T-helper 17 cell (primary cell): ENCODE measurements around the gene OR6V1. TPM values are rescaled to one million over a fixed set of nuclear protein-coding genes. Genes with fewer than 3 reads are reported as not detected.

Experiments used
- ATAC-seq: fragments of 150-1000 bp; cut with Tn5 transposase; 2 replicates; pipeline ENCODE4 v1.10.0; 2021; ENCODE audit warnings: mild to moderate bottlenecking, moderate library complexity
- DNase-seq, 3 donors: peaks; one replicate each; pipeline versions ENCODE4 v3.0.0 to v3.0.0-alpha.2; 2020 to 2021
- H3K9me3 ChIP-seq: one replicate; pipeline ENCODE4 v1.7.0; 2013; ENCODE audit warnings: low read length, mild to moderate bottlenecking; ENCODE audit not compliant: control insufficient read depth, poor library complexity, severe bottlenecking
- H3K27ac Mint-ChIP-seq: one replicate; pipeline ENCODE4 v1.8.0; 2022; ENCODE audit warnings: mild to moderate bottlenecking, moderate library complexity, mixed read lengths
- H3K27me3 Mint-ChIP-seq: one replicate; pipeline ENCODE4 v1.8.0; 2022; ENCODE audit warnings: mixed read lengths
- H3K36me3 Mint-ChIP-seq: one replicate; pipeline ENCODE4 v1.8.0; 2022; ENCODE audit warnings: low read depth, mixed read lengths
- H3K4me1 Mint-ChIP-seq: one replicate; pipeline ENCODE4 v1.8.0; 2022; ENCODE audit warnings: mild to moderate bottlenecking, mixed read lengths
- H3K4me3 Mint-ChIP-seq: one replicate; pipeline ENCODE4 v1.8.0; 2022; ENCODE audit warnings: mild to moderate bottlenecking, moderate library complexity, mixed read lengths
- total RNA-seq, 4 donors: library from RNA in 2 of 4; stranded (reverse) in 2 of 4; gene quantifications; one replicate each; pipeline ENCODE4 v1.2.3 and lab custom pipeline; 2022 to 2026

Gene OR6V1
- total RNA-seq, 2 donors from 2014 or later = not detected

GRCh38 chr7:143018931-143019330, 33.2 kb upstream of the OR6V1 start:
- no peak for ATAC-seq
- DNase-seq = no peak
- H3K4me1 Mint-ChIP-seq = no peaks in the 10 kb centered on the region
- no peaks in the 10 kb centered on the region for H3K9me3 ChIP-seq
- H3K27me3 Mint-ChIP-seq = peaks cover 38% of the 10 kb centered on the region
- no peak overlapping the region for H3K27ac Mint-ChIP-seq
- no peak overlapping the region for H3K4me3 Mint-ChIP-seq
- H3K36me3 Mint-ChIP-seq = no peaks in the 10 kb centered on the region

GRCh38 chr7:143023047-143023446, 29.1 kb upstream of the OR6V1 start:
- no peak for DNase-seq
- H3K9me3 ChIP-seq = no peaks in the 10 kb centered on the region
- Mint-ChIP-seq H3K27me3 (peaks cover 40% of the 10 kb centered on the region), H3K27ac (no peak overlapping the region), H3K4me1 (no peaks in the 10 kb centered on the region), H3K4me3 (no peak overlapping the region), H3K36me3 (peaks cover 2% of the 10 kb centered on the region)
- ATAC-seq = no peak

DNA sequence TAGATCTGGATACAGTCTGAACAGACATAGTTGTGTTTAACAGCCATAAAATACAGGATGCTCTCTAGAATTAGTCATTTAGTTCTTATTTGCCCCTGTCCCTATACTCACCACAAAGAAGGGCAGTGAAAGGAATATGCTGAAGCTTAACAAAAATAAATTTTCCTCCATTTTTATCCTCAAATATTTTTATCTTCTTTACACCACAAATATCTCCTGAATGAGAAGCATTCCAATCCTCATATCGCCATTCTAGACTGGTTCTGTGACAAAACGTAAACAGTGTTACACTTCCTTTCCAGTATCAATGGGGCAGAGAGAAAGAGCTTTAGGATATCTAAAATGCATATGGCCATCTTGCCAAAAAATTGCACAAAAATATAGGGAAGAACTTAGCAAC, 26.8 kb upstream of the OR6V1 start:
- Mint-ChIP-seq H3K27me3 (peaks cover 53% of the 10 kb centered on the region), H3K4me1 (no peaks in the 10 kb centered on the region), H3K27ac (no peak overlapping the region), H3K36me3 (peaks cover 2% of the 10 kb centered on the region), H3K4me3 (no peak overlapping the region)
- no peak for ATAC-seq
- H3K9me3 ChIP-seq = no peaks in the 10 kb centered on the region
- DNase-seq = no peak

DNA sequence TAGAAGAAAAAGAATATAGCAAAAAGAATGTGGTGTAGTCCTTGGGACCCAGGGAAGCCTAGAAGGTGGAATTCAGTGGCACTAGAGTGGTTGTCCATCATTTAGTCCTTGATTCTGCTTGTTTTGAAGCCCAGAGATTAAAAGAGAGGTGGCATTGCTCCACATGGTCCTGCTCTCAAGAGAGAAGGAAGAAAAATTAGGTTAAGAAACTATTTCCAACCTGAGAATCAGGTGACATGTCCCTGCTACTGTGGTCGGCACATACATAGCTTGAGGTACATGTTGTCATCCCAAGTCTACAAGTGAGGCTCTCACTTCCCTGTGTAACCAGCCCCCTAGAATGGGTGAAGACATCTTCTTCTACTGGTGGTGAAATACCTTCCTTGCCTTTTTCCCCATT, 25.1 kb upstream of the OR6V1 start, which contains the start of gene OR9A2:
Gene OR9A2, minus strand, starts transcription at position 101 of the 400 bp plus-strand sequence. Its CDS starts 0 bp downstream, at position 101.
- no peak for ATAC-seq
- no peak for DNase-seq
- Mint-ChIP-seq H3K4me3 (no peak within 1 kb of the TSS), H3K36me3 (peaks cover 2% of the 10 kb centered on the region), H3K4me1 (no peaks in the 10 kb centered on the region), H3K27ac (no peak within 1 kb of the TSS), H3K27me3 (peaks cover 50% of the 10 kb centered on the region)
- H3K9me3 ChIP-seq = no peaks in the 10 kb centered on the region

- no peaks in the 10 kb centered on the region for H3K9me3 ChIP-seq
- H3K27ac Mint-ChIP-seq = no peak overlapping the region
- peaks cover 49% of the 10 kb centered on the region for H3K27me3 Mint-ChIP-seq
- peaks cover 2% of the 10 kb centered on the region for H3K36me3 Mint-ChIP-seq
- DNase-seq (no peak), ATAC-seq (no peak)
- H3K4me1 Mint-ChIP-seq = no peaks in the 10 kb centered on the region
- no peak overlapping the region for H3K4me3 Mint-ChIP-seq
Observed at GRCh38 chr7:143027683-143028082, 24.5 kb upstream of the OR6V1 start.

- H3K9me3 ChIP-seq = no peaks in the 10 kb centered on the region
- no peak overlapping the region for H3K4me3 Mint-ChIP-seq
- H3K4me1 Mint-ChIP-seq = peaks cover 4% of the 10 kb centered on the region
- DNase-seq (no peak), ATAC-seq (no peak)
- H3K27ac Mint-ChIP-seq = no peak overlapping the region
- peaks cover 46% of the 10 kb centered on the region for H3K27me3 Mint-ChIP-seq
- H3K36me3 Mint-ChIP-seq = peaks cover 5% of the 10 kb centered on the region
Observed at GRCh38 chr7:143038635-143039034, 13.5 kb upstream of the OR6V1 start.

DNA sequence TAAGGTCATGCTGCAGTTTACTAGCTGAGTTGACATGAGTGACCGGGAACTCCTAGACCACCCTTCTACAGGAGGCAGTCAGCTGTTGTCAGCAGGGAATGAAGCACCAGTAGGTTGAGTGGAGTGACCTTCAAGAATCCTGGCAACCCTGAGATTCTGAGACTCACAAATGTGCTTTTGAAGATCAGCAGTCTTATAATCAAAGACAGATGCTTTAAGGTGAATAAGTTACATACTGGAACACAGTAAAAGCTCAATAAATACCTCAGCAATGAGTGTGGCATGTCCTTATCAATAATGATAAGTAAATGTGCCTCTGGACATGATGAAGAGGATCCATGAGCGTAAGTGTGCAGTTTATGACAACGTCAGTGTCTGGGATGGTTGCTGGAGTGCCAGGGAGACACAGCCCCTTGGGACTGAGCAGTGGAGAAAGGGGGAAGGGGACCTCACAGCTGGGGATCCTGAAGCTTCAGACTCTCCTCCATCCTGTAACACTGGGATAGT, 11.9 kb upstream of the OR6V1 start:
- DNase-seq (no peak), ATAC-seq (no peak)
- H3K4me1 Mint-ChIP-seq = peaks cover 4% of the 10 kb centered on the region
- H3K27ac Mint-ChIP-seq = no peak overlapping the region
- H3K9me3 ChIP-seq = no peaks in the 10 kb centered on the region
- H3K36me3 Mint-ChIP-seq = peaks cover 2% of the 10 kb centered on the region
- peaks cover 52% of the 10 kb centered on the region for H3K27me3 Mint-ChIP-seq
- H3K4me3 Mint-ChIP-seq = no peak overlapping the region

DNA sequence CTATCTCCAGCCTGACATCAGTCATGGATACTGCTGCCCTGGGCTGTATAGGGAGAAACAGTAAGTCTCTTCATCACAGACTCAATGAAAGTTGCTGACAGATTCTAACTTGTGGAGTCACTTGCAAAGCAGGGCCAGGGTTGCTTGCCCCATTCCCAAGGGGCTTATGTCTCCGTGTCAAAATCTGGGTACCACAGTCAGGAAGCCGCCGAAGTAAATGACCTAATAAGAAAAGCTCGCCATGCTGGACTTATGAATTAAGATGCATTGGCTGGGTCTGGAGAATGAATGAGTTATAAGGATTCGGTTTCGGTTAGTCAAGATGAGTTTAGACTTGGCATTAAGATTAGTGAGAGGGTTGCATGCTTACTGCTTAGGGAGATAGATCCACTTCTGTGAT, 10.8 kb upstream of the OR6V1 start:
- DNase-seq = no peak
- no peaks in the 10 kb centered on the region for H3K9me3 ChIP-seq

GRCh38 chr7:143042159-143042789, 9.9 kb upstream of the OR6V1 start:
- DNase-seq = no peak
- H3K4me3 Mint-ChIP-seq = no peak overlapping the region
- H3K27me3 Mint-ChIP-seq = peaks cover 67% of the 10 kb centered on the region
- H3K36me3 Mint-ChIP-seq = peaks cover 2% of the 10 kb centered on the region
- H3K9me3 ChIP-seq = no peaks in the 10 kb centered on the region
- ATAC-seq = no peak
- H3K4me1 Mint-ChIP-seq = peaks cover 6% of the 10 kb centered on the region
- no peak overlapping the region for H3K27ac Mint-ChIP-seq

More for the DNA sequence above, 10.8 kb upstream of the OR6V1 start:
- H3K4me1 Mint-ChIP-seq = peaks cover 5% of the 10 kb centered on the region
- peaks cover 58% of the 10 kb centered on the region for H3K27me3 Mint-ChIP-seq
- H3K4me3 Mint-ChIP-seq = no peak overlapping the region
- no peak overlapping the region for H3K27ac Mint-ChIP-seq
- ATAC-seq = no peak
- H3K36me3 Mint-ChIP-seq = peaks cover 2% of the 10 kb centered on the region

DNA sequence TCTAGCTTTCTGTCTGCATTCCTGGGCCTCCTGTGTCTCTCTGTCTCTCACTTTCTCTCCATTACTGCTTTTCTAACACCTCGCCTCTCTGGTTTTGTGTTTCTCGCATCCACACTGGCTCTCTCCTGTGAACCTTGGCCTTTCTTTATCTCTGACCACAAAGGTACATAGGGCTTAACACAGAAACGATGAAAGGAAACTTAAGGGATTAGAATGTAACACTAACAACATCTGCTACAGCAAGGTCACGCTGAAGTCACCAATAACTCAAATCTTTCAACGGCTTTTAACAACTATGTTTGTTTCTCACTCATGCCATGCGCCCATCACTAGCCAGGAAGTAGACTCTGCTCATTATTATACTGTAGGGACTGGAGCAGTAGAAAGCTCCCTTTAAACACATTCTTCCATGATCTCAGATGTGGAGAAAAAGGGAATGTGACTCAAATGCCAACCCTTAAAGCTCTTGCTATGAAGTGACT, 9.3 kb upstream of the OR6V1 start:
- no peak for DNase-seq
- Mint-ChIP-seq H3K36me3 (peaks cover 2% of the 10 kb centered on the region), H3K4me3 (no peak overlapping the region), H3K4me1 (peaks cover 6% of the 10 kb centered on the region), H3K27ac (no peak overlapping the region), H3K27me3 (peaks cover 67% of the 10 kb centered on the region)
- ATAC-seq = no peak
- H3K9me3 ChIP-seq = no peaks in the 10 kb centered on the region

DNA sequence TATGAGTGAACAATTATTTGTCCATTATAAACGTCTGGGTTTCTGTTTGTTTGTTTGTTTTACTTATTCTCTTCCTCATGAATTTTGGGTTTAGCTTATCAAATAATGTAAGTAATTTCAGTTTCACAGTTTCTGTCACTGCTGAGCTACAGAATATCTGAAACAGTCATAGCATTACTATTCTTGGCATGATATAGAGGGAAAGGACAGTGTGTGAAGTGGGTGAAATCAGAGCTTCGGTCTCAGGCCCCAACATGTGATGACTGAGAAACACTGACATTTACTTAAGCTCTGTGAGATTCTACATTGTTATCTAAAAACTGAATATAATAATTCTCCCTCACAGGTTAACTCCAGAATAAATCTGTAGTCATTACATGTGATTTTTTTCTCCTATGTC, 8.8 kb upstream of the OR6V1 start:
- no peak for DNase-seq
- Mint-ChIP-seq H3K4me1 (peaks cover 6% of the 10 kb centered on the region), H3K27ac (no peak overlapping the region), H3K27me3 (peaks cover 67% of the 10 kb centered on the region), H3K4me3 (no peak overlapping the region), H3K36me3 (peaks cover 2% of the 10 kb centered on the region)
- no peak for ATAC-seq
- H3K9me3 ChIP-seq = no peaks in the 10 kb centered on the region

DNA sequence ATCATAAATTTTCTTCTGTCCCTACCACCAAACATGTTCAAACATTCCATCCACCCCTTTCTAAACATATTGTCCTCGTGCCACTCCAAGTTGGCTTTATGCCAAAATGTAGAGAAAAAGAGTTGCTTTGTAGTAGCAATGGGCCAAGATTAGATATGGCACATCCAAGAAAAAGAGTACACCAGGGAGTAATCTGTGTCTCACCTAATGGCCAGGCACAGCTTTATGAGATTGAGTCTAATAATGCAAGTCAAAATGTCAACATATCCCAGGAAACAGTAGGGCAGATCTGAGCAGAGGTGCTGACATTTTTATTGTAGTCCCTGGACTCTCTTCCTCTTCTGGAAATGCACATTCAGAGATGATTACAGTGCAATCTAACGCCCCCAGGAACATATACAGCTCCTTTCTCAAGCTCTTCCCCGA, 5.7 kb upstream of the OR6V1 start:
- peaks cover 51% of the 10 kb centered on the region for H3K27me3 Mint-ChIP-seq
- DNase-seq (no peak), ATAC-seq (no peak)
- peaks cover 3% of the 10 kb centered on the region for H3K36me3 Mint-ChIP-seq
- H3K9me3 ChIP-seq = no peaks in the 10 kb centered on the region
- no peak overlapping the region for H3K4me3 Mint-ChIP-seq
- peaks cover 4% of the 10 kb centered on the region for H3K4me1 Mint-ChIP-seq
- H3K27ac Mint-ChIP-seq = no peak overlapping the region

DNA sequence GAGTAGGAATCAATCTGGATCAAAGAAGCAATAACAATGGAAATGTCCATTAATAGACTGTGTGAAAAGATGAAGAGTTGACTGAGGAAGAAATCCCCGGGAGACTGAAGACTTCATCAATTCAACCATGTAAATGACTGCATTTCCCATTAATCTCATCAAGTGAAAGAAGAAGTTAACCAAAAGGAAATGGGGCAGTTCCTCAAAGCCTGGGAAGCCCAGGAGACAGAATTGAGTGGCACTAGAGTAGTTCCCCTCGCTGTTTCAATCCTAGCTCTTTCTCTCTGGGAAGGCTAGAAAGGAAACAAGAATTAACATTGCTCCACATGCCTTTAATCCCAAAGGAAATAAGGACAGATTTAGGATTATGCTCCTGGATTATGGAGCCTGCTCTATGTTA, 4.8 kb upstream of the OR6V1 start:
- ATAC-seq (no peak), DNase-seq (no peak)
- H3K27me3 Mint-ChIP-seq = peaks cover 46% of the 10 kb centered on the region
- no peaks in the 10 kb centered on the region for H3K9me3 ChIP-seq
- peak overlapping the region; percentile 15 for H3K4me3 Mint-ChIP-seq
- peaks cover 7% of the 10 kb centered on the region for H3K36me3 Mint-ChIP-seq
- H3K4me1 Mint-ChIP-seq = peaks cover 4% of the 10 kb centered on the region
- no peak overlapping the region for H3K27ac Mint-ChIP-seq

DNA sequence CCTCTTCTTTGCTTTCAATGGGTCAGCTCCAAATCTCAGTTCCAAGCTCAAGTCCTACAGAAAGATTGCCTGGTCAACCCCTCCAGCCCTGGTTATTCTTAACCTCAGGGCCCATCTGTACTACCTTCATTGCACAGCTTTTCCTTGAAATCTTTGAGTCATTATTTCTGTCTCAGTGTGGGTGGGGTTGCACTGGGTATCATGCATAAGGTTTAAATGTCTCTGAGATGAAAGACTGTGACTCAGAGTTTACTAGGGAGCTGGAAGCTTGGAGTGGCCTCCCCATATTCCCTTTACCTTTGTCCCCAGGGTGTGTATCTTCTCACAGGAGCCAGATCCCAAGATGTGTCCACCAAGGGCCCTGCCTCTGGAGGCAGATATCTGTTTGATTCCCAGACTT, 3.3 kb upstream of the OR6V1 start:
- peaks cover 2% of the 10 kb centered on the region for H3K4me1 Mint-ChIP-seq
- peaks cover 49% of the 10 kb centered on the region for H3K27me3 Mint-ChIP-seq
- ATAC-seq = no peak

More for the DNA sequence above, 3.3 kb upstream of the OR6V1 start:
- no peaks in the 10 kb centered on the region for H3K9me3 ChIP-seq
- peaks cover 5% of the 10 kb centered on the region for H3K36me3 Mint-ChIP-seq
- no peak overlapping the region for H3K4me3 Mint-ChIP-seq
- no peak for DNase-seq
- no peak overlapping the region for H3K27ac Mint-ChIP-seq
